CD8-positive, alpha-beta memory T cell (primary cell): Measurements from ENCODE around the gene LPAR1. TPM values are rescaled to one million over a fixed set of nuclear protein-coding genes. Genes with fewer than 3 reads are reported as not detected.
"Not testable (repeated sequence)": the region's sequence is repeated elsewhere in the genome, so short reads cannot be mapped to it uniquely, and the experiment has no call there.

Experiments
- CTCF ChIA-PET: fragments of 350-600 bp; sonication (Branson Sonifier 250); formaldehyde crosslinking; loops from one replicate; lab custom pipeline; 2021; ENCODE audit warnings: antibody characterized with exemption; lab: Charles Lee
- POLR2A ChIA-PET: fragments of 350-600 bp; sonication (Branson Sonifier 250); formaldehyde crosslinking; loops from one replicate; lab custom pipeline; 2021; ENCODE audit warnings: antibody characterized with exemption; lab: Charles Lee
- DNase-seq, 5 donors: peaks; one replicate each; pipeline versions ENCODE4 v3.0.0 to v3.0.0-alpha.2; 2020 to 2022; ENCODE audit warnings: mixed read lengths in 1 of 5
- H3K27ac ChIP-seq: one replicate; pipeline ENCODE4 v1.7.0; 2013; ENCODE audit warnings: low read depth, mild to moderate bottlenecking, low read length, moderate library complexity
- H3K27me3 ChIP-seq: 2 replicates; pipeline ENCODE4 v1.7.0; 2013; ENCODE audit warnings: low read length, mild to moderate bottlenecking; ENCODE audit not compliant: insufficient read depth, poor library complexity, severe bottlenecking
- H3K36me3 ChIP-seq: 2 replicates; pipeline ENCODE4 v1.7.0; 2013; ENCODE audit warnings: mild to moderate bottlenecking, low read length, moderate library complexity; ENCODE audit not compliant: insufficient read depth
- H3K4me1 ChIP-seq: 2 replicates; pipeline ENCODE4 v1.7.0; 2013; ENCODE audit warnings: mild to moderate bottlenecking, low read length, moderate library complexity; ENCODE audit not compliant: insufficient read depth
- H3K4me3 ChIP-seq: 2 replicates; pipeline ENCODE4 v1.7.0; 2013; ENCODE audit warnings: mild to moderate bottlenecking, low read length
- H3K9me3 ChIP-seq: 2 replicates; pipeline ENCODE4 v1.7.0; 2013; ENCODE audit warnings: mild to moderate bottlenecking, low read length
- H3K27ac Mint-ChIP-seq, 8 donors: one replicate each; pipeline ENCODE4 v1.8.0; 2020 to 2021; ENCODE audit warnings: mixed read lengths in 8 of 8, mild to moderate bottlenecking in 6 of 8, inconsistent platforms in 3 of 8, moderate library complexity in 3 of 8
- H3K27me3 Mint-ChIP-seq, 2 donors: one replicate each; pipeline ENCODE4 v1.8.0; 2020 to 2021; ENCODE audit warnings: mixed read lengths in 2 of 2, mild to moderate bottlenecking in 1 of 2, moderate library complexity in 1 of 2
- H3K36me3 Mint-ChIP-seq, 3 donors: one replicate each; pipeline ENCODE4 v1.8.0; 2020 to 2021; ENCODE audit warnings: mixed read lengths in 3 of 3, inconsistent platforms in 1 of 3, mild to moderate bottlenecking in 1 of 3
- H3K4me1 Mint-ChIP-seq, 3 donors: one replicate each; pipeline ENCODE4 v1.8.0; 2020 to 2021; ENCODE audit warnings: mixed read lengths in 3 of 3, inconsistent platforms in 1 of 3, mild to moderate bottlenecking in 1 of 3
- H3K4me3 Mint-ChIP-seq, 7 donors: one replicate each; pipeline ENCODE4 v1.8.0; 2020 to 2021; ENCODE audit warnings: mixed read lengths in 7 of 7, mild to moderate bottlenecking in 6 of 7, moderate library complexity in 4 of 7, inconsistent platforms in 2 of 7
- H3K9me3 Mint-ChIP-seq, 5 donors: one replicate each; pipeline ENCODE4 v1.8.0; 2020 to 2022; ENCODE audit warnings: mixed read lengths in 5 of 5, mild to moderate bottlenecking in 3 of 5, moderate library complexity in 2 of 5, inconsistent platforms in 1 of 5
- polyA plus RNA-seq: library from polyadenylated mRNA; unstranded; fragments of 300-500 nt; fragmentation: Illumina TruSeq; gene quantifications from one replicate; pipeline ENCODE4 v1.2.3, GENCODE V29; 2021
- total RNA-seq, 2 experiments: library from RNA; stranded (reverse); gene quantifications; one replicate each; pipeline ENCODE4 v1.2.3, GENCODE V29; 2021

Gene LPAR1
- total and polyA plus RNA-seq, 3 experiments from 2014 or later = not detected

- ChIA-PET CTCF (no interaction called here), POLR2A (no interaction called here)
- Histone ChIP-seq H3K4me3 (no peak overlapping the region), H3K36me3 (no peaks in the 10 kb centered on the region), H3K4me1 (no peaks in the 10 kb centered on the region), H3K27me3 (no peaks in the 10 kb centered on the region), H3K27ac (no peak overlapping the region), H3K9me3 (no peaks in the 10 kb centered on the region)
- H3K36me3 Mint-ChIP-seq = no peaks in the 10 kb centered on the region
- H3K9me3 Mint-ChIP-seq = peaks cover 3 to 10% (median 6%) of the 10 kb centered on the region in 5 donors
- H3K4me1 Mint-ChIP-seq = no peaks in the 10 kb centered on the region
- H3K27me3 Mint-ChIP-seq = no peaks in the 10 kb centered on the region
- H3K4me3 Mint-ChIP-seq = no peak overlapping the region
- H3K27ac Mint-ChIP-seq = no peak overlapping the region
- no peak for DNase-seq
These were observed 200.8 kb downstream of the LPAR1 start for GRCh38 chr9:110837401-110838005.

GRCh38 chr9:110835859-110836271 lies 202.4 kb downstream of the LPAR1 start:
- H3K27me3 Mint-ChIP-seq = no peaks in the 10 kb centered on the region
- no peak for DNase-seq
- H3K9me3 ChIP-seq = no peaks in the 10 kb centered on the region
- no peaks in the 10 kb centered on the region for H3K4me1 ChIP-seq
- no peak overlapping the region for H3K4me3 Mint-ChIP-seq
- H3K4me3 ChIP-seq = no peak overlapping the region
- H3K4me1 Mint-ChIP-seq = no peaks in the 10 kb centered on the region
- no peaks in the 10 kb centered on the region for H3K27me3 ChIP-seq
- H3K9me3 Mint-ChIP-seq = peaks cover 3 to 10% (median 4%) of the 10 kb centered on the region in 5 donors
- H3K27ac Mint-ChIP-seq = no peak overlapping the region
- CTCF ChIA-PET = no interaction called here
- no peaks in the 10 kb centered on the region for H3K36me3 Mint-ChIP-seq
- H3K36me3 ChIP-seq = no peaks in the 10 kb centered on the region
- no peak overlapping the region for H3K27ac ChIP-seq
- POLR2A ChIA-PET = no interaction called here

GRCh38 chr9:110835404-110835803 lies 202.9 kb downstream of the LPAR1 start:
- Histone ChIP-seq H3K4me3 (no peak overlapping the region), H3K27ac (no peak overlapping the region), H3K9me3 (no peaks in the 10 kb centered on the region), H3K4me1 (no peaks in the 10 kb centered on the region), H3K27me3 (no peaks in the 10 kb centered on the region), H3K36me3 (no peaks in the 10 kb centered on the region)
- H3K9me3 Mint-ChIP-seq = peaks cover 3 to 10% (median 4%) of the 10 kb centered on the region in 5 donors
- no peak overlapping the region for H3K27ac Mint-ChIP-seq
- H3K27me3 Mint-ChIP-seq = no peaks in the 10 kb centered on the region
- H3K4me1 Mint-ChIP-seq = no peaks in the 10 kb centered on the region
- POLR2A ChIA-PET = no interaction called here
- no peak for DNase-seq
- H3K4me3 Mint-ChIP-seq = no peak overlapping the region
- no peaks in the 10 kb centered on the region for H3K36me3 Mint-ChIP-seq
- CTCF ChIA-PET = no interaction called here

- Histone ChIP-seq H3K27ac (no peak overlapping the region), H3K4me1 (no peaks in the 10 kb centered on the region), H3K36me3 (no peaks in the 10 kb centered on the region), H3K9me3 (no peaks in the 10 kb centered on the region), H3K27me3 (no peaks in the 10 kb centered on the region), H3K4me3 (no peak overlapping the region)
- Mint-ChIP-seq H3K27me3 (no peaks in the 10 kb centered on the region), H3K36me3 (no peaks in the 10 kb centered on the region), H3K9me3 (peaks cover 2 to 9% (median 6%) of the 10 kb centered on the region in 5 donors), H3K4me3 (no peak overlapping the region), H3K27ac (no peak overlapping the region), H3K4me1 (no peaks in the 10 kb centered on the region)
- ChIA-PET CTCF (no interaction called here), POLR2A (no interaction called here)
- no peak for DNase-seq
These were observed 205.3 kb downstream of the LPAR1 start for GRCh38 chr9:110832926-110833325.

- Histone ChIP-seq H3K9me3 (no peaks in the 10 kb centered on the region), H3K4me3 (no peak overlapping the region), H3K36me3 (no peaks in the 10 kb centered on the region), H3K4me1 (no peaks in the 10 kb centered on the region), H3K27me3 (no peaks in the 10 kb centered on the region), H3K27ac (no peak overlapping the region)
- Mint-ChIP-seq H3K27ac (no peak overlapping the region), H3K36me3 (no peaks in the 10 kb centered on the region), H3K27me3 (peaks cover 0 to 2% of the 10 kb centered on the region in 2 donors), H3K4me1 (no peaks in the 10 kb centered on the region), H3K9me3 (peaks cover 2 to 6% (median 3%) of the 10 kb centered on the region in 5 donors), H3K4me3 (no peak overlapping the region)
- POLR2A ChIA-PET = no interaction called here
- no peak for DNase-seq
- CTCF ChIA-PET = no interaction called here
These were observed 207.8 kb downstream of the LPAR1 start for GRCh38 chr9:110830495-110830894.

- Mint-ChIP-seq H3K36me3 (no peaks in the 10 kb centered on the region), H3K27me3 (peaks cover 0 to 2% of the 10 kb centered on the region in 2 donors), H3K27ac (no peak overlapping the region), H3K4me3 (no peak overlapping the region), H3K4me1 (no peaks in the 10 kb centered on the region), H3K9me3 (peaks cover 2 to 6% (median 3%) of the 10 kb centered on the region in 5 donors)
- ChIA-PET CTCF (no interaction called here), POLR2A (no interaction called here)
- no peak for DNase-seq
- Histone ChIP-seq H3K27me3 (no peaks in the 10 kb centered on the region), H3K4me3 (no peak overlapping the region), H3K9me3 (no peaks in the 10 kb centered on the region), H3K27ac (no peak overlapping the region), H3K36me3 (no peaks in the 10 kb centered on the region), H3K4me1 (no peaks in the 10 kb centered on the region)
These were observed 210.0 kb downstream of the LPAR1 start for GRCh38 chr9:110828264-110828663.

- H3K4me1 Mint-ChIP-seq, H3K9me3 ChIP-seq, H3K36me3 Mint-ChIP-seq, H3K36me3 ChIP-seq, CTCF ChIA-PET, H3K27me3 Mint-ChIP-seq, H3K27ac Mint-ChIP-seq, H3K4me1 ChIP-seq, DNase-seq, H3K4me3 Mint-ChIP-seq, H3K4me3 ChIP-seq, H3K27ac ChIP-seq, POLR2A ChIA-PET, H3K9me3 Mint-ChIP-seq, H3K27me3 ChIP-seq: not testable (repeated sequence)
These were observed 211.9 kb downstream of the LPAR1 start for GRCh38 chr9:110826400-110826799.

GRCh38 chr9:110825950-110826349 lies 212.3 kb downstream of the LPAR1 start:
- Mint-ChIP-seq H3K27me3 (peaks cover 0 to 2% of the 10 kb centered on the region in 2 donors), H3K4me3 (no peak overlapping the region), H3K9me3 (peaks cover 2 to 6% (median 6%) of the 10 kb centered on the region in 5 donors), H3K36me3 (no peaks in the 10 kb centered on the region), H3K27ac (no peak overlapping the region), H3K4me1 (no peaks in the 10 kb centered on the region)
- CTCF ChIA-PET = no interaction called here
- Histone ChIP-seq H3K27me3 (no peaks in the 10 kb centered on the region), H3K9me3 (no peaks in the 10 kb centered on the region), H3K36me3 (no peaks in the 10 kb centered on the region), H3K27ac (no peak overlapping the region), H3K4me3 (no peak overlapping the region), H3K4me1 (no peaks in the 10 kb centered on the region)
- no peak for DNase-seq
- POLR2A ChIA-PET = no interaction called here
